Thoracic aorta (tissue), 2 donors: ENCODE data around the gene CHCHD1. TPM values are rescaled to one million over a fixed set of nuclear protein-coding genes. Genes with fewer than 3 reads are reported as not detected.
"Not testable (repeated sequence)": the region's sequence is repeated elsewhere in the genome, so short reads cannot be mapped to it uniquely, and the experiment has no call there.

Experiments used
- ATAC-seq: fragments of 150-250 bp; one replicate; pipeline ENCODE4 v1.8.0; 2017; ENCODE audit warnings: low read depth; ENCODE audit not compliant: insufficient number of reproducible peaks, low FRiP score
- DNase-seq: peaks from one replicate; pipeline ENCODE4 v3.0.0-alpha.2; 2020; ENCODE audit warnings: low spot score
- H3K27ac ChIP-seq, 2 donors: fragments of 200-600 bp; sonication (generic); 1 replicate in 1 of 2; 2 replicates in 1 of 2; pipeline ENCODE4 v1.5.1; 2016; ENCODE audit warnings: mild to moderate bottlenecking in 2 of 2, moderate library complexity in 2 of 2
- H3K27me3 ChIP-seq: fragments of 200-600 bp; sonication (generic); replicated peaks from 2 replicates; pipeline ENCODE4 v1.6.0; 2016; ENCODE audit warnings: mild to moderate bottlenecking; ENCODE audit not compliant: insufficient read depth
- H3K36me3 ChIP-seq: fragments of 200-600 bp; sonication (generic); one replicate; pipeline ENCODE4 v1.5.1; 2016
- H3K4me1 ChIP-seq, 2 donors: fragments of 200-600 bp; sonication (generic); 1 replicate in 1 of 2; 2 replicates in 1 of 2; pipeline versions ENCODE4 v1.5.1 to v1.6.0; 2016; ENCODE audit warnings: low read depth in 2 of 2, mild to moderate bottlenecking in 1 of 2; ENCODE audit not compliant: control insufficient read depth in 1 of 2
- H3K4me3 ChIP-seq: fragments of 200-600 bp; sonication (generic); 2 replicates; pipeline ENCODE4 v1.5.1; 2016; ENCODE audit warnings: mild to moderate bottlenecking
- H3K9me3 ChIP-seq: fragments of 200-600 bp; sonication (generic); 2 replicates; pipeline ENCODE4 v1.5.1; 2016
- CTCF ChIP-seq: fragments of 200-600 bp; sonication (generic); IDR thresholded peaks from one replicate; pipeline ENCODE4 v1.5.1; 2019; ENCODE audit warnings: antibody characterized with exemption
- total RNA-seq, 2 donors: library from RNA; depleted of rRNA; stranded (reverse); fragments of >200 nt; gene quantifications; one replicate each; pipeline versions ENCODE4 v1.1.0 to v1.2.3, GENCODE V29; 2016

Gene CHCHD1
- total RNA-seq, 2 donors from 2014 or later, result 20.7 to 22.6 TPM

GRCh38 chr10:73781548-73781878 lies 335 bp upstream of the CHCHD1 start:
- Histone ChIP-seq H3K27me3 (no peaks in the 10 kb centered on the region), H3K4me3 (peak overlapping the region; percentile 99), H3K36me3 (peaks cover 18% of the 10 kb centered on the region), H3K9me3 (no peaks in the 10 kb centered on the region), H3K27ac (peak overlapping the region; percentile 93 to 98), H3K4me1 (peaks cover 18 to 42% of the 10 kb centered on the region in 2 donors)
- no peak for DNase-seq
- ATAC-seq, result no peak
- no peak for TF ChIP-seq CTCF

GRCh38 chr10:73782749-73783085 lies 869 bp downstream of the CHCHD1 start:
- Histone ChIP-seq H3K27me3 (no peaks in the 10 kb centered on the region), H3K36me3 (peaks cover 15% of the 10 kb centered on the region), H3K4me1 (peaks cover 30 to 53% of the 10 kb centered on the region in 2 donors), H3K27ac (peak overlapping the region; percentile 93 to 98), H3K9me3 (no peaks in the 10 kb centered on the region), H3K4me3 (peak overlapping the region; percentile 99)
- TF ChIP-seq CTCF, result no peak
- DNase-seq (no peak), ATAC-seq (no peak)

GRCh38 chr10:73785211-73785720 lies 3.4 kb downstream of the CHCHD1 start, which contains the start of gene ZSWIM8:
TSS of gene ZSWIM8 (plus strand) at chr10:73785606. CDS start at chr10:73785879, 273 bp downstream.
- no peaks in the 10 kb centered on the region for H3K27me3 ChIP-seq
- peaks cover 15% of the 10 kb centered on the region for H3K36me3 ChIP-seq
- H3K4me1 ChIP-seq, result peaks cover 37 to 62% of the 10 kb centered on the region in 2 donors
- no peak for TF ChIP-seq CTCF
- peak; percentile 92 for ATAC-seq
- H3K4me3 ChIP-seq, result peak within 1 kb of the TSS; percentile 97
- peak; percentile 85 for DNase-seq
- H3K9me3 ChIP-seq, result no peaks in the 10 kb centered on the region
- peak within 1 kb of the TSS; percentile 94 to 96 for H3K27ac ChIP-seq

- Histone ChIP-seq H3K4me1 (peaks cover 31 to 55% of the 10 kb centered on the region in 2 donors), H3K4me3 (peak overlapping the region; percentile 97), H3K36me3 (peaks cover 21% of the 10 kb centered on the region), H3K9me3 (no peaks in the 10 kb centered on the region), H3K27ac (peak overlapping the region; percentile 94 to 96), H3K27me3 (no peaks in the 10 kb centered on the region)
- TF ChIP-seq CTCF, result no peak
- DNase-seq, result no peak
- ATAC-seq, result no peak
These were observed 4.1 kb downstream of the CHCHD1 start for GRCh38 chr10:73785721-73786511.

GRCh38 chr10:73786512-73786885 lies 4.7 kb downstream of the CHCHD1 start:
- ATAC-seq (no peak), DNase-seq (no peak)
- Histone ChIP-seq H3K36me3 (peaks cover 27% of the 10 kb centered on the region), H3K27me3 (no peaks in the 10 kb centered on the region), H3K4me3 (peak overlapping the region; percentile 97), H3K4me1 (peaks cover 27 to 50% of the 10 kb centered on the region in 2 donors), H3K27ac (peak overlapping the region; percentile 94 to 96), H3K9me3 (no peaks in the 10 kb centered on the region)
- TF ChIP-seq CTCF, result no peak

GRCh38 chr10:73787031-73787800 lies 5.4 kb downstream of the CHCHD1 start:
- H3K9me3 ChIP-seq, H3K27ac ChIP-seq, ATAC-seq, H3K27me3 ChIP-seq, DNase-seq: not testable (repeated sequence)
- H3K4me1 ChIP-seq, result peaks cover 27 to 50% of the 10 kb centered on the region in 2 donors
- H3K36me3 ChIP-seq, result peaks cover 34% of the 10 kb centered on the region
- H3K4me3 ChIP-seq, result peak overlapping the region; percentile 97
